GM06990 (cell line): ENCODE measurements around the gene IL1RAPL1.

Source experiments
- DNase-seq: peaks from one replicate; pipeline ENCODE4 v3.0.0-alpha.2; 2011; ENCODE audit not compliant: insufficient read length; ENCODE audit errors: extremely low read depth
- H3K27me3 ChIP-seq: replicated peaks from 2 replicates; pipeline ENCODE4 v1.6.0; 2011; ENCODE audit warnings: low read length; ENCODE audit not compliant: control insufficient read depth, insufficient read depth
- H3K36me3 ChIP-seq: 2 replicates; pipeline ENCODE4 v1.5.1; 2011; ENCODE audit warnings: low read length; ENCODE audit not compliant: control insufficient read depth, insufficient read depth
- H3K4me3 ChIP-seq: replicated peaks from 2 replicates; pipeline ENCODE4 v1.5.1; 2011; ENCODE audit warnings: low read depth, mild to moderate bottlenecking, control low read depth, low read length
- CTCF ChIP-seq: IDR thresholded peaks from 2 replicates; pipeline ENCODE4 v1.5.1; 2011; ENCODE audit warnings: low read length, control low read depth, mild to moderate bottlenecking, inconsistent platforms; ENCODE audit not compliant: insufficient read depth, poor library complexity, severe bottlenecking

The IL1RAPL1 gene

GRCh38 chrX:29545878-29546277 is 958.6 kb downstream of the IL1RAPL1 start:
- no peak for DNase-seq
- Histone ChIP-seq H3K36me3 (no peaks in the 10 kb centered on the region), H3K27me3 (no peaks in the 10 kb centered on the region), H3K4me3 (no peak overlapping the region)
- no peak for TF ChIP-seq CTCF

GRCh38 chrX:29547877-29548276 is 960.6 kb downstream of the IL1RAPL1 start:
- H3K36me3 ChIP-seq, result no peaks in the 10 kb centered on the region
- no peak for TF ChIP-seq CTCF
- H3K4me3 ChIP-seq, result no peak overlapping the region
- H3K27me3 ChIP-seq, result no peaks in the 10 kb centered on the region
- no peak for DNase-seq

DNA sequence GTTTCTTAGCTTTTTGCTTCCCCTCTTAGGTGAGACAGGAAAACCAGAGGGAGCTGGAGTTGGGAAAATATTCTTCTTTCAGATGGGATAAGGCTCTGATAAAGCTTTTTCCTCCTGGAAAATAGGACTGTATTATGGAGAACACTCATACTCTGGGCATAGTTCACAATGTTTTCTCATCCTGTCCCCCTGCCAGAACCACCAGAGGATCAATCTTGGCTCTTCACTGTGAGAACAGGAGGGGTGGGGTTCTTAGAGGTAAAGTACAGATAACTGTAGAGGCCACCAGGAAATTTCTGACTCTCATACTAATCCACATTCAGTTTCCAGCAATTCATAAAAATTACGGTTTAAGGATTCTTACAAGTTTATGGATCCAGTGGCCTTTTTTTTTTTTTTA is 966.3 kb downstream of the IL1RAPL1 start:
- Histone ChIP-seq H3K4me3 (no peak overlapping the region), H3K36me3 (no peaks in the 10 kb centered on the region), H3K27me3 (no peaks in the 10 kb centered on the region)
- TF ChIP-seq CTCF, result no peak
- no peak for DNase-seq

DNA sequence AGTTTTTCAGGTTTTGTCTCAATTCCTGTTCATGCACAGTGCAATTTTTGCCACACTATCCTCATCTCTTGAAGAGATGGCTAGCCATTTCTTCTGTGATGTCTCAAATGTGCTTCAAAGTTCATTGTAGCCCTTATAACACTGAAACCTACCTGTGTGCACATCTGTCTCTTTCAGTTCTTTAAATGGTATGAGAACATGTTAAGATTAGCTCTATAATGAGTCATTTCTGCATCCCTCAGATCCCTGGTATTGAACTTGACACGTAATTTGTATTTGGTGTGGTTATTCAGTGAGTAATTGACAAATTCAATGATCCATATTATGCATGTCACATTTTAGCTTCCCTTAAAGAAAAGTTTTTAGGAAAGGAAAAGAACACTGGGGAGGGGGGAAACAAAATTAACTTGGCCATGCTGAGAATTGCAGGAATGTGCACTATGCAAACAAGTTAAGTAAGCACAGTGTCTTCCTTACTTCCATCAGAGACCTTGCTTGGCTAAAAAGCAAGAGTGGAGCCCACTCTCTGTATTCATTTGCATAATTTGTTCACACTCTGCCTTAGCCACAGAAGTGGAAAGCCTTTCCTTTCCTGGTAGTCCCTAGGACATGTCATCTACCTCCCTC is 968.3 kb downstream of the IL1RAPL1 start:
- DNase-seq, result peak; percentile 81
- Histone ChIP-seq H3K4me3 (peak overlapping the region; percentile 46), H3K36me3 (no peaks in the 10 kb centered on the region), H3K27me3 (no peaks in the 10 kb centered on the region)
- no peak for TF ChIP-seq CTCF

- Histone ChIP-seq H3K4me3 (no peak overlapping the region), H3K27me3 (no peaks in the 10 kb centered on the region), H3K36me3 (no peaks in the 10 kb centered on the region)
- no peak for TF ChIP-seq CTCF
- no peak for DNase-seq
Measured at GRCh38 chrX:29560065-29560464, 972.8 kb downstream of the IL1RAPL1 start.

- TF ChIP-seq CTCF, result no peak
- Histone ChIP-seq H3K27me3 (no peaks in the 10 kb centered on the region), H3K36me3 (no peaks in the 10 kb centered on the region), H3K4me3 (no peak overlapping the region)
- DNase-seq, result no peak
Measured at GRCh38 chrX:29561417-29561816, 974.2 kb downstream of the IL1RAPL1 start.
